Gastroesophageal sphincter (tissue), 3 donors: ENCODE measurements around the gene KIAA2012.

ENCODE experiments used
- CTCF ChIP-seq, 4 experiments: fragments of 200-600 bp in 2 of 4; fragments of 450-650 bp in 2 of 4; sonication (generic) in 1 of 4; IDR thresholded peaks; one replicate each; pipeline ENCODE4 v1.5.1; 2017 to 2019; ENCODE audit warnings: antibody characterized with exemption in 4 of 4, mild to moderate bottlenecking in 2 of 4, moderate library complexity in 2 of 4
- EP300 ChIP-seq: sonication (generic); formaldehyde crosslinking; IDR thresholded peaks from one replicate; pipeline ENCODE4 v1.6.1; 2017; ENCODE audit warnings: antibody characterized with exemption, mild to moderate bottlenecking
- POLR2A ChIP-seq, 2 donors: fragments of 450-650 bp; IDR thresholded peaks; one replicate each; pipeline ENCODE4 v1.6.1; 2017; ENCODE audit warnings: antibody characterized with exemption in 2 of 2, mild to moderate bottlenecking in 2 of 2, moderate library complexity in 1 of 2

GRCh38 chr2:202034249-202035088 lies 38.6 kb upstream of the KIAA2012 start:
- TF ChIP-seq POLR2A (IDR thresholded peaks at IDR 0.05) = no peak
- no peak for TF ChIP-seq CTCF (IDR thresholded peaks at IDR 0.05)
- no peak for TF ChIP-seq EP300
